ENCODE measurements around the gene RAB11B. TPM values are rescaled to one million over a fixed set of nuclear protein-coding genes. Genes with fewer than 3 reads are reported as not detected.
"Not testable (repeated sequence)": the region's sequence is repeated elsewhere in the genome, so short reads cannot be mapped to it uniquely, and the experiment has no call there.

RAB11B gene
- 24.0 and 37.1 TPM in 2 replicates for total RNA-seq (2014; rRNA removed; shearing (Covaris generic))

- DNase-seq (ENCODE audit: low spot score): peak; percentile 97
Observed at GRCh38 chr19:8389891-8390616, at the start of gene RAB11B. Gene RAB11B (plus strand): TSS chr19:8390360. CDS start chr19:8390417, 57 bp downstream.

GRCh38 chr19:8341504-8341903 is 48.7 kb upstream of the RAB11B start:
- not testable (repeated sequence) for DNase-seq (ENCODE audit: low spot score)

- no peak for DNase-seq (ENCODE audit: low spot score)
Observed at GRCh38 chr19:8342316-8342683, 47.9 kb upstream of the RAB11B start.

GRCh38 chr19:8342684-8343482 is 47.3 kb upstream of the RAB11B start, which contains the start of gene KANK3:
Gene KANK3 (minus strand): TSS chr19:8343262. CDS start chr19:8337828, 5,434 bp downstream.
- peak; percentile 92 for DNase-seq (ENCODE audit: low spot score)

- no peak for DNase-seq (ENCODE audit: low spot score)
Observed at GRCh38 chr19:8343483-8343844, 46.7 kb upstream of the RAB11B start.

- DNase-seq (ENCODE audit: low spot score): not testable (repeated sequence)
Observed at GRCh38 chr19:8349629-8350372, 40.4 kb upstream of the RAB11B start.

GRCh38 chr19:8352134-8352827 is 37.9 kb upstream of the RAB11B start:
- DNase-seq (ENCODE audit: low spot score): no peak

- not testable (repeated sequence) for DNase-seq (ENCODE audit: low spot score)
Observed at GRCh38 chr19:8352845-8353244, 37.3 kb upstream of the RAB11B start.

- peak; percentile 26 for DNase-seq (ENCODE audit: low spot score)
Observed at GRCh38 chr19:8355631-8356402, 34.3 kb upstream of the RAB11B start.

GRCh38 chr19:8357007-8357521 is 33.1 kb upstream of the RAB11B start:
- DNase-seq (ENCODE audit: low spot score): no peak

GRCh38 chr19:8358948-8359347 is 31.2 kb upstream of the RAB11B start:
- no peak for DNase-seq (ENCODE audit: low spot score)

GRCh38 chr19:8360196-8360595 is 30.0 kb upstream of the RAB11B start:
- DNase-seq (ENCODE audit: low spot score): no peak

GRCh38 chr19:8361921-8362793 is 28.0 kb upstream of the RAB11B start:
- peak; percentile 92 for DNase-seq (ENCODE audit: low spot score)

- no peak for DNase-seq (ENCODE audit: low spot score)
Observed at GRCh38 chr19:8363803-8364771, 26.1 kb upstream of the RAB11B start, which contains the start of gene ANGPTL4. Gene ANGPTL4 (plus strand): TSS chr19:8364155. CDS start chr19:8364322, 167 bp downstream.

GRCh38 chr19:8366121-8366581 is 24.0 kb upstream of the RAB11B start:
- DNase-seq (ENCODE audit: low spot score): no peak

GRCh38 chr19:8366961-8367326 is 23.2 kb upstream of the RAB11B start:
- DNase-seq (ENCODE audit: low spot score): no peak

GRCh38 chr19:8367327-8368001 is 22.7 kb upstream of the RAB11B start:
- DNase-seq (ENCODE audit: low spot score): peak; percentile 76

All from HT-29 (cell line).